ENCODE data around the gene TERC.
"Not testable (repeated sequence)": the region's sequence is repeated elsewhere in the genome, so short reads cannot be mapped to it uniquely, and the experiment has no call there.

DNA sequence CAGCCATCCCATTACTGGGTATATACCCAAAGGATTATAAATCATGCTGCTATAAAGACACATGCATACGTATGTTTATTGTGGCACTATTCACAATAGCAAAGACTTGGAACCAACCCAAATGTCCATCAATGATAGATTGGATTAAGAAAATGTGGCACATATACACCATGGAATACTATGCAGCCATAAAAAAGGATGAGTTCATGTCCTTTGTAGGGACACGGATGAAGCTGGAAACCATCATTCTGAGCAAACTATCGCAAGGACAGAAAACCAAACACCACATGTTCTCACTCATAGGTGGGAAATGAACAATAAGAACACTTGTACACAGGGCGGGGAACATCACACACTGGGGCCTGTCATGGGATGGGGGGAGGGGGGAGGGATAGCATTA lies 46.4 kb downstream of the TERC start:
- TF ChIP-seq, protein P1, sequence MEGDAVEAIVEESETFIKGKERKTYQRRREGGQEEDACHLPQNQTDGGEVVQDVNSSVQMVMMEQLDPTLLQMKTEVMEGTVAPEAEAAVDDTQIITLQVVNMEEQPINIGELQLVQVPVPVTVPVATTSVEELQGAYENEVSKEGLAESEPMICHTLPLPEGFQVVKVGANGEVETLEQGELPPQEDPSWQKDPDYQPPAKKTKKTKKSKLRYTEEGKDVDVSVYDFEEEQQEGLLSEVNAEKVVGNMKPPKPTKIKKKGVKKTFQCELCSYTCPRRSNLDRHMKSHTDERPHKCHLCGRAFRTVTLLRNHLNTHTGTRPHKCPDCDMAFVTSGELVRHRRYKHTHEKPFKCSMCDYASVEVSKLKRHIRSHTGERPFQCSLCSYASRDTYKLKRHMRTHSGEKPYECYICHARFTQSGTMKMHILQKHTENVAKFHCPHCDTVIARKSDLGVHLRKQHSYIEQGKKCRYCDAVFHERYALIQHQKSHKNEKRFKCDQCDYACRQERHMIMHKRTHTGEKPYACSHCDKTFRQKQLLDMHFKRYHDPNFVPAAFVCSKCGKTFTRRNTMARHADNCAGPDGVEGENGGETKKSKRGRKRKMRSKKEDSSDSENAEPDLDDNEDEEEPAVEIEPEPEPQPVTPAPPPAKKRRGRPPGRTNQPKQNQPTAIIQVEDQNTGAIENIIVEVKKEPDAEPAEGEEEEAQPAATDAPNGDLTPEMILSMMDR (IDR thresholded peaks at IDR 0.05 in 2 of 3, conservative IDR thresholded peaks at IDR 0.05 in 1 of 3; ENCODE audit: borderline replicate concordance in 1 of 3, insufficient read depth in 1 of 3, low read depth in 2 of 3, low read length in 2 of 3) = not testable (repeated sequence)
- TF ChIP-seq POLR2AphosphoS5 (IDR thresholded peaks at IDR 0.05; ENCODE audit: low read depth, low read length) = not testable (repeated sequence)
